GM12878 (cell line): ENCODE measurements around the gene REPS2.

Experiments used
- CTCF ChIP-seq, 3 experiments: IDR thresholded peaks in 2 of 3; conservative IDR thresholded peaks in 1 of 3; 2 replicates each; pipeline ENCODE4 v1.5.1; 2011; ENCODE audit warnings: low read depth in 3 of 3, low read length in 3 of 3, mild to moderate bottlenecking in 3 of 3, control low read depth in 2 of 3, moderate library complexity in 2 of 3, inconsistent platforms in 1 of 3, mixed read lengths in 1 of 3; ENCODE audit not compliant: control insufficient read depth in 2 of 3, insufficient read depth in 1 of 3; ENCODE audit errors: extremely low read depth in 1 of 3
- NFIC ChIP-seq: IDR thresholded peaks from 2 replicates; pipeline ENCODE4 v1.6.1; 2012; ENCODE audit warnings: low read depth, mild to moderate bottlenecking, inconsistent platforms, low read length, moderate library complexity
- POLR2A ChIP-seq: IDR thresholded peaks from 2 replicates; pipeline ENCODE4 v1.6.1; 2011; ENCODE audit warnings: low read depth, mild to moderate bottlenecking, low read length

GRCh38 chrX:17086317-17086716 lies 139.9 kb downstream of the REPS2 start:
- TF ChIP-seq CTCF (IDR thresholded peaks at IDR 0.05 in 2 of 3, conservative IDR thresholded peaks at IDR 0.05 in 1 of 3; ENCODE audit: control insufficient read depth in 2 of 3, extremely low read depth in 1 of 3, insufficient read depth in 1 of 3, low read depth in 3 of 3, low read length in 3 of 3): no peak
- TF ChIP-seq POLR2A: no peak
- no peak for TF ChIP-seq NFIC
